Panc1 (cell line): ENCODE data around the gene ACOXL.

Experiments
- CTCF ChIP-seq: fragments of 450-650 bp; IDR thresholded peaks from 2 replicates; pipeline ENCODE4 v1.5.1; 2017; ENCODE audit warnings: mild to moderate bottlenecking
- POLR2AphosphoS5 ChIP-seq: IDR thresholded peaks from 2 replicates; pipeline ENCODE4 v1.6.1; 2012; ENCODE audit warnings: mild to moderate bottlenecking, low read depth, low read length, moderate library complexity
- REST ChIP-seq, 2 experiments: IDR thresholded peaks; 2 replicates each; pipeline ENCODE4 v1.6.1; 2011 to 2012; ENCODE audit warnings: low read depth in 2 of 2, control low read depth in 1 of 2, low read length in 1 of 2, mild to moderate bottlenecking in 1 of 2, moderate library complexity in 1 of 2; ENCODE audit not compliant: insufficient read depth in 1 of 2
- SIN3A ChIP-seq: IDR thresholded peaks from 2 replicates; pipeline ENCODE4 v1.6.1; 2012; ENCODE audit warnings: low read depth, mild to moderate bottlenecking, low read length, moderate library complexity, borderline replicate concordance; ENCODE audit not compliant: insufficient read depth
- TCF7L2 ChIP-seq: IDR thresholded peaks from 2 replicates; pipeline ENCODE4 v1.6.1; 2011; ENCODE audit warnings: mild to moderate bottlenecking, low read depth, low read length, inconsistent platforms

GRCh38 chr2:110726285-110726684, 6.1 kb upstream of the ACOXL start:
- no peak for TF ChIP-seq CTCF
- TF ChIP-seq TCF7L2 = no peak
- TF ChIP-seq POLR2AphosphoS5 = no peak
- TF ChIP-seq REST (IDR thresholded peaks at IDR 0.05; ENCODE audit: insufficient read depth in 1 of 2, low read depth in 2 of 2, low read length in 1 of 2) = no peak
- TF ChIP-seq SIN3A = no peak
